ENCODE measurements around the gene APOA4.

The APOA4 gene

DNA sequence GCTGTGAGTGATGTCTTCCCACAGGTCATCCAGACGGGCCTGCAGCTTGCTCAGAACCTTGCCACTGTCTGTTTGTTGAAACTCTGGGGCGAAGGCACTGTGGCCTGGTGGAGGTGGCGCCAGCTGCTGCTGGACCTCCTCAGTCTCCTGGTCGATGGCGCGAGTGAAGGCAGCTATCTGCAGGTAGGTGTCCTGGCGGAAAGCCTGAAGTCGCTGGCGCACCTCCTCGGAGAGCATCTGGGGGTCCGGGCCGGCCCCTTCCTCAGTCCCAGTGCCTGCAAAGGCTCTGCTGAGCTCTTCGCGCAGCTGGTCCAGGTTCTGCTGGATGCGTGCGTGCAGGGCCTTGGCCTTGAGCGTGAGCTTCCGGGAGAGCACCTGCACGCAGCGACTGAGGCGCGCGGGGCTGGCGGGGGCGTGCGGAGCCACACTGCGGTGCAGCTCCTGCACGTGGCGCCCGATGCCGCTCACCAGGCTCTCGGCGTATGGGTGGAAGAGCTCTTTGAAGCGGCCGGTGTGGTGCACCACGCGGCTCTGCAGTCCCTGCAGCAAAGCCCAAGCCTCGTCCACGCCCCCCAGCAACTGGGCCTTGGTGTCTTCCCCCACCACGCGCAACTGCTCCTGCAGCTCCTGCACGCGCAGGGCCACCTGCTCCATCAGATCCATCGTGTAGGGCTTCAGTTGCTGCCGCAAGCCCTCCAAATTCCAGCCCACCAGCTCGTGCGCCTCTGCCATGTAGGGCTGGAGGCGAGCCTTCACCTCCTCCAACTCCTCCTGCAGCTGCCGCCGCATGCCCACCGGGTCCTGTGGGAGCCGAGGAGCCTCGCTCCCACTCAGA lies 32.7 kb downstream of the APOA4 start:
- Histone ChIP-seq H3K4me3 (no peak overlapping the region), H3K27ac (no peak overlapping the region)

DNA sequence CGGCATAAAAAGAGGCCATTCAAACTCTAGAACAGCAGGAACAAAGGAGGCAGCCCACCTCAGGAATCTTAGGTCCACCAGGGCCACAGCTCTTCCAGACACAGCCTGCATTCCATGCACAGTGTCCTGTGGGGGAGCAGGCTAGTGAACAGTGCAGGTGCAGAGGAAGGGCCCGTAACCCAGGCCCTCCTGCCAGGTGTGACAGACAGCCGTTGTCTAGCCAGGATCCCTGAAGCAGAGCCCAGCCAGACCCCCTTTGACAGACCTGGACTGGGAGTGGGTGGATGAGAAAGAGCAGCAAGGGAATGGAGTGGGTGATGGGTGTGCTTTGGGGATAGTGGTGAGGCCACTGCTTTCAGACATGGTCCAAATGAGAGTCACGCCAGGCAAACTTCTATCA lies 34.1 kb downstream of the APOA4 start:
- Histone ChIP-seq H3K27ac (no peak overlapping the region), H3K4me3 (no peak overlapping the region)

DNA sequence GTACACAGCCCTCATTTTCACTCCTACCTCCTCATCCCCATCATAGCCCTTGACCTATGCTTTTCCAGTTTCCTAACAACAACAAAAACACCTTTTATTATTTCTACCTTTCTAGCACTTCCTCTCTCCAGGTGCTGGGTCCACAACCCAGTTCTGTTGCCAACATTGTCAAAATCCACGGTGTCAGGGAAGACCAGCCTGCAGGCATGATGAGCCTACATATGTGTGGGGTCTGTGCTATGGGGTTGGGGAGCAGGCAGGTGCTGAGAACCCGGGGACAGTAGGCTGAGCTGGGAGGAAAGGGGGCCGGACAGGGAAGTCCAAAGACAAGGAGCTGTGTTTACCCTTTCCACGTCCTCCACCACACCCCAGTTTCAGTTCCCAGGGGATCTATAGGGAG lies 34.6 kb downstream of the APOA4 start:
- peak overlapping the region; percentile 81 to 99 (median 90) for H3K4me3 ChIP-seq
- H3K27ac ChIP-seq, result peak overlapping the region in 19 of 21 experiments; percentile 79 to 98 (median 92)

DNA sequence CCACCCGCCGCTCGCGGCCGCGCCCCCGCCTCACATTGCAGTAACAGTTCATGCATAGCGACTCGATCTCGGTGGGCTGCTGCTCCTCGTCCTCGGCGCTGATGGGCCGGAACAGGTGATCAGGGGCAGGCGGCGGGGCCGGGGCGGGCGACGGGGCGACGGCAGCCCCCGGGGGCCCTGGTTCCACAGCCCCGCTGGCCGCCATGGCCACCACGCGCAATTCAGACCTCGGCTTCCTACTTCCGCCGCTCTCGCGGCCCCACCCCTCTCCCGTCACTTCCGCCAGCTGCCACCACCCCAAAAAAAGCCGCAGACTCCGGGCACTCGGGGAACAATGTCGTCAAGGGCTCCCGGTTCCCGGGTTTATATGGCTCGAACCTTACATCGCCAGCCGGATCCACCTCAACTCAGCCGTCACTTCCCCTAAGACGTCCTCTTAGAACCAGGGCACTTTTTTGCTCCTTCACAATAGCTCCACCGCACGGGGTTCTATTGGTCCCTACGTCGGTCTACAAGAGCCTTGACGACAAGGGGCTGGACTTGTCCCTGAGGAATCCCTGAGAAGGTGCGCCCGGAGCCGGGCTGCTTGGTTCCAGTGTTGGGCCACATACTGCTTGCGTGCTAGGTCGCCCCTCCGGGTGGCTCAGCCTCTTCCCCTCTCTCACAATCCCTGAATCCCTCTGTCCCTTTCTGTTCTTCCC lies 35.2 kb downstream of the APOA4 start, which contains the start of gene ZPR1:
ZPR1 (minus strand) TSS at position 238 of the 701 bp plus-strand sequence; CDS start at position 205, 33 bp downstream.
- peak within 1 kb of the TSS; percentile 71 to 98 (median 92) for H3K27ac ChIP-seq
- peak within 1 kb of the TSS; percentile 81 to 99 (median 90) for H3K4me3 ChIP-seq

DNA sequence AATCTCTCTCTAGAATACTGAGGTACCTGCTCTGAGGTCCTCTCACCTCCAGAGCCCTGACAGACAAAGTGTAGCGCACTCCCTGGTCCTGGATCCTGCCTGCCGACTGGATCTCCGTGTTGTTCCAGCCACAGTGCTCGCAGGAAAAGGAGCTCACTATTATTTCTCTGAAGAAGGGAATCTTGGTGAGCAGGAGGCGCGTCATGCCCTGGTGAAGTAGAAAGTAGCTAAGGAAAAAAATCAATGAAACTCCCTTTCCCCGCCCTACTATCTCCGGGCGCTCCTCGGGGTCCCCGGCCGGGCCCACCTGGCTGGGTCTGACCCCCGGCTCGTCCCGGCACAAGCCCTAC lies 35.7 kb downstream of the APOA4 start:
- Histone ChIP-seq H3K4me3 (peak overlapping the region; percentile 81 to 99 (median 90)), H3K27ac (peak overlapping the region; percentile 71 to 98 (median 92))

DNA sequence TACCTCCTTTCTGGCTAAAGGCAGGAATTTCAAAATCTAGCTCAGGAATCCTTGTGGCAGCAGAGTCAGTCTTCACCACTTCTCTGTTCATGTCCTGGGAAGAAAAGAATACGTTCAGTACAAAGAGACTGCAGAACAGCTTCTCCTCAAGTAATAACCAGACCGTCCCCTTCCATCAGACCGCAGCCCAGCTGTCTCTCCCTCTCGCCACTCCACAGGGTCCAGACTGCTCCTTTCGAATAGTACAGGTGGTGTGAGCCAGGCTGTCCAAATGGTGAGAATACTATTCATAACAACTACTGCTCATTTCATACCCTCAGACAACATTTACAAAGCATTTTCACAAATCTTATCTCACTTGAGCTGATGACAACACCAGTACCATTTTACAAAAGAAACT lies 36.1 kb downstream of the APOA4 start:
- peak overlapping the region in 15 of 21 experiments; percentile 82 to 98 (median 92) for H3K27ac ChIP-seq
- peak overlapping the region; percentile 81 to 99 (median 90) for H3K4me3 ChIP-seq

DNA sequence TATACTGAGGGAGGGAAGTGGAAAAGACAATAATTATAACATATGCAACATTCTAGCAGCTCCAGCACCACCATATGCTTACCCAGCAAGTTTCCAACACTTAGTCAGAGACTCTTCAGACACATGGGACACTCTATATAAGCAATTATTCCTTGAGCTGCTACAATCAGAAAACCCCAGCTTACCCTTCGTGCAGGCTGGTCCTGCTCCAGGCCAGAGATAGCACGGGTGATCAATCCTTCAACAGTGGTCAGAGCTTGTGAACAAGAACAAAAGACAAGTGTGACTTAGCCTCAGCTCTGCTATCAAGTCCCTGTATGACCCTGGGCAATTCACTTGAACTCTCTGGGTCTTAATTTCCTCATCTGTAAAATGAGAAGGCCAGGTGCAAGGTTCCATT lies 36.8 kb downstream of the APOA4 start:
- Histone ChIP-seq H3K27ac (no peak overlapping the region), H3K4me3 (no peak overlapping the region)

DNA sequence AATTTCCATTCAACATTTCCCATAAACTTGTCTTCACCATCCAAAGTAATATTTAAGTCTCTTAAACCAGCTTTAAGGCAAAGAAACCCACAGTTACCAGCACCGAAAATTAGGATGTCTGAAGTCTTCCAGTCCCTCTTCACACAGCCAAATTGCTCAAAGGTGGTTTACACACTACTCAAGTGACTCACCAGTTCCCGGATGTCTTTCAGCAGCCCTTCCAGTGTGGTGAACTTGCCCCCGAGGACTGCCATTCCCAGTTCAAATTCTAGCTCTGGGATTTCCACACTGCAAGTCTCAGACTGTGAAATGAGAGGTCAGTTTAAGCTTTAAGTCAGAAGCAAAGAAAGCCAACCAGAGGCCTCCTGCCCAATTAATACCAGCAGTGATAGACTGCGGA lies 40.4 kb downstream of the APOA4 start:
- H3K27ac ChIP-seq, result no peak overlapping the region
- H3K4me3 ChIP-seq, result no peak overlapping the region

DNA sequence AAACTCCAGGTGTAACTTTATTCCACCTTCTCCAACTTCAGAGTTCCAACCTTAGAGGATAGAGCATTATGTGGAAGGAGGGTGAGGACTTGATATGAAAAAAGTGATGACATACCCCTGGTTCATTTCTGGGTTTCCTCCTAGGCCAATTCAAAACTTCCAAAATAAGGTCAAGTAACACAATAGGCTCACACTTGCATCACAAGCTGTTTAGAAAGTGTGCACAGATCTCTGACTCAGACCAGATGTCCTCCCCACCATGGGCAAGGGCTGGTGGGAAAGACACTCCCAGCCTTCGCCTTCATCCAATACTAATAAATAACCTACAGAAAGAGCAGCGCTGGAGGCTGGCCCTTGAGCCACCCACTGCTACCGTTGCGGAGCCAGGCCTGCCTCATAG lies 44.5 kb downstream of the APOA4 start:
- no peak overlapping the region for H3K4me3 ChIP-seq
- H3K27ac ChIP-seq, result no peak overlapping the region

DNA sequence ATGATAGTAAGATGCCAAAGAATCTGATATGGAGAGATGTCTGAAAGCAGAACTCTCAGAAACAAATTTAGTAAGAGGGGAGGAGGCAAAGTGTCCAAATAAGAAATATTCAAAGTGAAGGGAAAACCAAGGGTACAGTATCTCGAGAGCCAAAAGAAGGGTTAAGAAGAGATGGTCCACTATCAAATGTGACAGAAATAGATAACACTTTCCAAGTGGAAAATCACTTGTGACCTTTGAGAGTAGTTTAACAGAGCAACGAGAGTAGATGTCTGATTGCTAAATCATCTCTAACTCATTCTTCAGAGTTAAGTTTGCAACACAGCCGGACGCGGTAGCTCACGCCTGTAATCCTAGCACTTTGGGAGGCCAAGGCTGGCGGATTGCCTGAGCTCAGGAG lies 46.0 kb downstream of the APOA4 start:
- Histone ChIP-seq H3K4me3 (no peak overlapping the region), H3K27ac (no peak overlapping the region)

DNA sequence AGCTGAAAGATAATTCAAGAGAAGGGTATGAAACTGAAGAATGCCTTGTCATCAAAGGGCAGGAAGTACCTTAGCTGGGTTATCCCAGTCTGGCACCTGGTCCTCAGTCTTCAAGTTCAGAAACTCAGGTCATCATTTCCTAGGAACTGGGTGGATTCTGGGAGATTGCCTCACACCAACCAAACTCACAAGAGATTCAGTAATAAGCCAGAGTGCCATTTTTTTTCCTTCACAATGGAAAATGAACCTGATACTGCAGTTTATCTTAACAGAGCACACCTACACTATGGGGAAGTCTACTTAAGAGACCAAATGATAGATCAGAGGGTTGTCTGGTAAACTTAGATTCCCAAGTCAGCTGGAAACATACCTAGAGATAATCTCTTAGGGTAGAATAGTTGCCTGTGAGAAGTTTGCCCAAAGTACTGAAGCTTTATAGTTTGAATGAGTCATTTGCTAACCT lies 46.6 kb downstream of the APOA4 start:
- Histone ChIP-seq H3K4me3 (no peak overlapping the region), H3K27ac (no peak overlapping the region)

DNA sequence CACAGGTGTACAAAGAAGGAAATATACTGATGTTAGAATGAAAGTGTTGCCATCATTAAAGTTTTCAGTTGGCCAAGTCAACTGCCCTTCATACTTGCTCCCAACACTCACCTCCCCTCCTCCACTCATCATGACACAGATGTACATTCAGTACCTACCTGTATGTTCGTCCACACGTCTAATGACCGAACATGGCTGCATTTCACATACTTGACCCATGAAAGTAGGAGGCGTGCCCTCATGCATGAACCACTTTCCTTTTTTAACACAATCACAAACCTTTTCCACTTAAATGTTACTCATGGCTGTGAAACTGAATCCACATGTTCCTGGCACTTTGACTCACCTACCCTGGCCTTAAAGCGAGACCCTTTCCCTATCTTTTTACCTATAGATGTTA lies 47.1 kb downstream of the APOA4 start:
- H3K4me3 ChIP-seq, result no peak overlapping the region
- H3K27ac ChIP-seq, result no peak overlapping the region

DNA sequence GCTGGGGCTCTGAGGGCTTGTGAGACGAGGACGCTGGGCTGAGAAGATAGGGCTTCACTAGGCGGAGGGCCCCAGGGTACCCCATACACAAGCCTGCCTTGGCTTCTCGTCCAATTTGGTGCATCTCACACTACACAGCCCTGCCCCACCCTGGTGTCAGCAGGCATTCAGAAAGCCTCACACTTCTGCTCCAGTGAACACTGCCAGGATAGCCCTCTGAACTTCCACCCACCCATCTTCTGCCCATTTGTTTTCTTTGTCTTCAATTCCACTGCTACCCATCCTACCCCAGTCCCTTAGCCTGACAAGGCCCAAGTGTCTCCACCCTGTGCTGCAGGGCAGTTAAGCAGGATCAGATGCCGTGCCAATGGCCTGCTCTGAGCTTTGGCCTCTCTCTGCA lies 48.4 kb downstream of the APOA4 start:
- H3K4me3 ChIP-seq, result no peak overlapping the region
- H3K27ac ChIP-seq, result no peak overlapping the region

DNA sequence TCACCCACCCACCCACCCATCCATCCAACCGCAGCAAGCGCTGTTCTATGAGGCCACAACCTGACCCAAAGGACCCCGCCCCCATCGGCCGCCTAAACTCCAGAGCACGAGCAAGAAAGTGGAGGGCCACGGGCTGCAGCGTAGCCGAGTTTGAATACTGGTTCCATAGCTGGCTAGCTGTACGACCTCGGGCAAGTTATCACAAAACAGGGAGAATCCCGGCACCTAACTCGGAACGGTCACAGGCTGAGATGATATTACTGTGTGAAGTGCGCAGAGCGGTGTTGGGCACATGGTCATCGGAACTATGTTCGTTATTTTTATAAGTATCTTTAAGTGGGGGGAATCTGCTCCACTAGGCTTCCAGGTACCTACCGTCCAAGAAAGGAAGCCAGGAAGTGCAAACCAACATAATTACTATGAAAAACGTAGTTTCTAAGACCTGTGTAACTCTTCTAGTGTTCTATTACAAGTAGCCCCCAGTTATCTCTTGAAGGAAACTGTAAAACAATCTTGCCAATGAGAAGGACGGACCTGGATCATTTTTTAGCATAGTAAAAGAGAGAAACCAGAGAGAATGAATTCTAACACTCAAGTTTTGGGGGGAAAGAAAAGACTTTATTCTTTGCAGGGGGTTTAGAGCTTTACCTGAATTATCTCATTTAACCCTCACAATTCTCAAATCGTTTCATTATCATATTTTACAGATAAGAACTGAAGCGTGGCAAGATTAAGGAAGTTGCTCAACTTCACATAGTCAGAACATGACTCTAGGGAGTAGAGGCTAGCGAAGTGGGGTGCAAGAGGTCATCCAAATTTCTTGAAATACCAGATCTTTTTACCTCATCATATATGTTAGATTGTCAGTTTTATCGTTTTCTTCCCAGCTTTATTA lies 49.7 kb downstream of the APOA4 start:
- H3K27ac ChIP-seq, result peak overlapping the region in 20 of 21 experiments; percentile 76 to 98 (median 95)
- peak overlapping the region; percentile 58 to 93 (median 79) for H3K4me3 ChIP-seq

DNA sequence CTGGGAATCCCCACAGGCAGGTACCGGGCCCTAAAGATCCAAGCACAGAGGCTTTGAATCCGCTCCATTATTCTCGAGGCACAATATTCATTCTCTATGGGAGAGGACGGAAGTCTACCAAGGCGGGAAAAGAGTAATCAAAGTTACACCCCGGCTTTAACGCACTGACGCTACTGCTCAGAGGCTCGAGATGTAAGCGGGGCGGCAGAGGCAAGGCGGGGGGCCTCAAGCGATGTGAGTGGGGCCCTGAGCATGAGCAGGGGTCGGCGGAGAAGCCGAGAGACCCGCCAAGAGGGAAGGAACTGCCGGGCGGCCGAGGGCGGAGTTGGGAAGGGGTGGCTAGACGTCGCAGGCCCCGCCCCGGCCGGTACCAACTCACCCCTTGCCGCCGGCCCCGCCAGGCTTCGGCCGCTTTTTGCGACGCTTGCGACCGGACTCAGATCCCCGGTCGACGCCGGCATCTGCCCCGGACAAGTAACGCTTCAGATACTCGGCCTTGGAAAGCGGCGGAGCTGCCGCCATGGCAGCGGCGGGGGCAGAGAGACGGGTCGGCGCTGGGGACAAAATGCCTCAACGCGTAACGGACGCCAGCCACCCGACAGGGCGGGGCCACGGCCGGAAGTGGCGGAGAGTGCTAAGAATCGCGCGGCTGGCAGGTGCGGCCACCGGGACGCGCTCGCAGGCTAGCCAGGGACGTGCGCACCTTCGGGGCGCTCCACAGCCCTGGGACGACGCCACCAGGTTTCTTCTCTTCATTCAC lies 50.5 kb downstream of the APOA4 start, which contains the start of gene BUD13:
BUD13 (minus strand) TSS at position 545 of the 760 bp plus-strand sequence; CDS start at position 522, 23 bp downstream.
- H3K4me3 ChIP-seq, result peak within 1 kb of the TSS; percentile 58 to 93 (median 79)
- peak within 1 kb of the TSS; percentile 31 to 98 (median 95) for H3K27ac ChIP-seq

DNA sequence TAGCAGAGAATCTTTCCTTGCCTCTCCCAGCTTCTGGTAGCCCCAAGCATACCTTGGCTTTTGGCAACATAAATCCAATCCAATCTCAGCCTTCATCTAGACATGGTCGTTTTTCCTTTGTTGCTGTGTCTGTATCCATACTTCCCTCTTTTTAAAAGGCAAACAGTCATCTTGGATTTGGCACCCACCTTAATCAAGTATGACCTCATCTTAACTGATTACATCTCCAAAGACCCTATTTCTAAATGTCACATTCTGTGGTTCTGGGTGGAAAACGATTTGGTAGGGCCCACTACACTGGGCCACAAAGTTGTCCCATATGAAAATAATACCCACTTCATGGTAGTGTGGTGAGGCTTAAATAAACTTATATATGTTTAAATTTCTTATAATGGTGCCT lies 51.2 kb downstream of the APOA4 start:
- peak overlapping the region in 19 of 21 experiments; percentile 85 to 98 (median 95) for H3K27ac ChIP-seq
- H3K4me3 ChIP-seq, result peak overlapping the region; percentile 58 to 93 (median 79)

All from skin epidermis (tissue), 12 donors.